ENCODE results near the gene C6orf47.
"Not testable (repeated sequence)": the region's sequence is repeated elsewhere in the genome, so short reads cannot be mapped to it uniquely, and the experiment has no call there.

Gene C6orf47

DNA sequence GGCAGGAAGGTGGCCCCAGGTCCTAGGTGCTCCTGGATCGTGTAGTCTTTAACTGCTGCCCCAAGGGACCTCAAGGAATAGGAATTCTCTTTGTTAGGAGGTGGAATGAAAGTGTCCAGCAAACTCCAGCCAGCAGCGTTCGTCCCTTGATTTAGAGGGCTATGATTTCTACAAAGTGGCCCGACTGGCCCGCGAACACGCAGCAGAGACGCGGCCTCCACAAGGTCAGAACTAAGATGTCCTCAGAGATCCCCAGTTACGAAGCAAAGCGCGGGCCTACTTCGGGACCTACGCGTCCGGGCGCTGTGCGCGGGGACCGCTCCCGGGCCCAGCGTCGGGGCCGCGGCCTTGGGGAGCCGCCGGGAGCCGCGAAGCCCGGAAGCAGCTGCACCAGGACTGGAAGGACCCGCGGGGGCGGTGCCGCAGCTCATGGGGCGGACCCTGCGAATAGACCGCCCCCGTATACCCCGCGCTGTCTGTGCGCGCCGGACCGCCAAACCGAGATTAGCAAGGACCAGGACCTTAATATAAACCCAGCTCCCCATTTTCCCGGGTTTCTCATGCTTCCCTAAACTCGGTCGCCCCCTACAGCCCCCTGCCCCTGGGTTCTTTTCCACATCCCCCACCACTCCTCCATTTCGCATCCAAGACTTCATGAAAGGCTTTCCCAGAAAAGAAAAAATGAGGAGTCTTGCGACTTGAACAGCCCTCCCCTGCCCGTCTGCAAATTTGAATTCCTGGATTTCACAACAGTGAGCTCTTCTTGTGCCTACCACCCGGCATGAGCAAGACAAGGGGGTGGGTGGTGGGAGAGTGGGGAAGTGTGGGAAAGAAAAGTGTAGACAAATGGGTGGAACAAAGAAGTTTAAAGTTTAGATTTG lies at the start of gene C6orf47:
C6orf47 (minus strand) TSS at position 398 of the 881 bp plus-strand sequence. CDS start 831 bp downstream, outside the sequence.
- DNase-seq = peak; percentile 61 to 67

GRCh38 chr6:31709157-31709556 lies 48.6 kb upstream of the C6orf47 start:
- not testable (repeated sequence) for DNase-seq

DNA sequence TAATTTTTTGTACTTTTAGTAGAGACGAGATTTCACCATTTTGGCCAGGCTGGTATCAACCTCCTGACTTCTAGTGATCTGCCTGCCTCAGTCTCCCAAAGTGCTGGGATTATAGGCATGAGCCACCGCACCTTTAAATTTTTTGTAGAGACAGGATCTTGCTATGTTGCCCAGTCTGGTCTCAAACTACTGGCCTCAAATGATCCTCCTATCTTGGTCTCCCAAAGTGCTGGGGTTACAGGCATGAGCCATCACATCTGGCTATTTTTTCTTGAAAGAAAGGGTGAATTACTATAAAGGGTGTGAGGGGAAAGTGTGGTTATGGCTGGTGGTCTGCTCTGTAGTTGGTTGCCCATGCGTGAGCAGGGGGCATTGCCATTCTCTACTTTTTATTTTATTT lies 47.6 kb upstream of the C6orf47 start:
- no peak for DNase-seq

DNA sequence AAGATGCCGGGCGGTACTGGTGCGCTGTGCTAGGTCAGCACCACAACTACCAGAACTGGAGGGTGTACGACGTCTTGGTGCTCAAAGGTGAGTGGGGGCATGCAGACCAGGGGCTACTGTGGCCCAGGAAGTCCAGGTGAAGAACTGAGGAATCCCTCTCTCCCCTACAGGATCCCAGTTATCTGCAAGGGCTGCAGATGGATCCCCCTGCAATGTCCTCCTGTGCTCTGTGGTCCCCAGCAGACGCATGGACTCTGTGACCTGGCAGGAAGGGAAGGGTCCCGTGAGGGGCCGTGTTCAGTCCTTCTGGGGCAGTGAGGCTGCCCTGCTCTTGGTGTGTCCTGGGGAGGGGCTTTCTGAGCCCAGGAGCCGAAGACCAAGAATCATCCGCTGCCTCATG lies 47.1 kb upstream of the C6orf47 start:
- no peak for DNase-seq

DNA sequence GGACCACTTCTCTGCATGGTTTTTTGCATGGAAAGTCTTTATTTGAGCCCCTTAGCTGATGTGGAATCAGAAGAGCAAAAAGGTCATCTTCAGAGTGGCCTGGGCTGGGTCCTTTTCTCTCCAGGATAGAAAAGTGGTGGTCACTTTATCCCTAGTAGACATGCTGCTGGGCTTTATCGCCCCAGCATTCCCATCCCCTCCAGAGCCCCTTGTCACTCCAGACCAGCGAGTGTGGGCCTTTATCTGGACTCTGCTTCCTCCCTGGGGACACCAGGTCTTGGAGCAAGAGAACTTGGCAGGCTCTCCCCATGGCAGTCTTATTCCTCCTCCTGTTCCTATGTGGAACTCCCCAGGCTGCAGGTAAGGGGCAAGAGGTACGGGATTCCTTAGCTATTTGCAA lies 46.0 kb upstream of the C6orf47 start, which contains the start of gene LY6G6F:
LY6G6F (plus strand) TSS at position 268 of the 400 bp plus-strand sequence; CDS start at position 309, 41 bp downstream.
- DNase-seq = no peak

DNA sequence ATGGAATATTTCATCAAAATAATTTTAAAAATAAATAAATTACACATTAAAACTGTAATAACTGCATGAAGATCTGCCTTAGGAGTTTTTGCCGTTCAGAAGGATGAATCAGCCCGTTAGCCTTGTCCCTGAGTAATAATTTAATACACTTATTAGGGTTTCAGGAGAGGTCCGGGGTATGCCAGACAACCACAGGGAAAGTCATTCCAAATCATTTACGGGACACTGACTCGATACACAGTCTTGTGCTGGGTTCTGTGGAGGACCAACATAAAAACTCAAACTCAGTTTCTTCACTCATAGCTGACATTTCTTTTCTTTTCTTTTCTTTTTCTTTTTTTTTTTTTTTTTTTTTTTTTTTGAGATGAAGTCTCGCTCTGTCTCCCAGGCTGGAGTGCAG lies 45.4 kb upstream of the C6orf47 start:
- no peak for DNase-seq

GRCh38 chr6:31702819-31703716 lies 42.5 kb upstream of the C6orf47 start, which contains the start of gene ABHD16A:
ABHD16A (minus strand) TSS chr6:31703324; CDS start chr6:31703281, 43 bp downstream.
- DNase-seq = peak; percentile 99

GRCh38 chr6:31702405-31702818 lies 41.8 kb upstream of the C6orf47 start:
- peak in 1 of 2 experiments; percentile 70 for DNase-seq

DNA sequence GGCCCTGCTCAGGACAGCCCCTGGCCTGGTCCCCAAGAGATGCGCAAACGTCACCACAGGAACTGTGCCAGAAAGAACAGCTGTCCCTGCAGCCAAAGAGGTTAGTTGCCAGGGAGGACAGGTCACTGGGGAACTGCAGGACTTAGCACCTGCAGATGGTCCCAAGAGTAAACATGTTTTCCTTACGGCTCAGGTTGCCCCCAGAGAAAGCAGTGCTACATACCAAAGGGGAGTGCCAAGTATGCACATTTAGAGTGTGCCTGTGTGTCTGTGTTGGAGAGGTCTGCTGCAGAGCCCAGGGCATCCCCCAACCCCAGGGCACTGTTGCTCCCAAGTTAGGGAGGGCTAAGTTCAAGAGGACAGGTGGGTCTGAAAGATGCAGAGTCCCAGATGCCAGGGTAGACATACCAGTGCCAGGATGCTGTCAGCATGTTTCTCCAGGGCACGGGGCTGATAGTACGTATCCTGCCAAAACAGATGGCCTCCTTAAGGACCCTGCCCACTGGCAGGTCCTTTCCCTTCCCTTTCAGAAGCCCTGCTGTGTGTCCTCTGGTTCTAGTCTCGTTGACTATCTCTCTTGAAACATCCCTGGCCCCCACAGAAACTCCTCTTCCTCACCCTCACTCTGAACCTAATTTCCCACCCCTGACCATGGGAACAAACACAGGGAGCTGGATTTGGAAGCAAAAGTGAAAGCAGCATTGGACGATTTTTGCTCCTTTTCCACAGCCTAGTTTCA lies 41.3 kb upstream of the C6orf47 start:
- no peak for DNase-seq

DNA sequence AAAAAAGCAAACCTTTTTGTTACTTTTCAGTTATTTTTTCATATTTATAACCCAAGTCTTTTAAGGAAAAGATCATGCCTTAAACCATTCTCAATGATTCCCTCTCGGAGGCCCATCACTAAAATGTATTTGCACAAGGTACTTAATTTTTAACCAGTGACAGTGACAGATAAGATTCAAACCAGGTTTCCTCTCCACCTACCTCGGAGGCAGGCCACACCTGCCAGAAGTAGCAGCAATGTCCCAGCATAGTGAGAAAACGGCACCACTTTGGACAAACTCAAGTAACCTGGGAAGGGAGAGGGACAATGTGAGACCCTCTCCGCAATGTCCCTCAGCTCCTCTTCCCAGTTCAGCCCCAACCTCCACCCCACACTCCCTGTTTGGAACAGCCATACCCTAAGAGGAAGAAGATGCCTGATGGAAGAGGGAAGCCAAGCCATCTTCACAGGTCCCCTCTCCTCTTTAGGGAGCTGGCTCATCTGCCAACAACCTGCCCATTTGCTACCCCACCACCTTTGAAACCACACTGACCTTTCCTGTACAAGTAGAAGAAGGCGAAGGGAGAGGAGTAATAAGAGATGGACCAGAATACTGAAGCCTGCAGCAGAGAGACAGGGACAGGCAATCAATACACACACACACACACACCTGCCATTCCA lies 40.3 kb upstream of the C6orf47 start:
- no peak for DNase-seq

DNA sequence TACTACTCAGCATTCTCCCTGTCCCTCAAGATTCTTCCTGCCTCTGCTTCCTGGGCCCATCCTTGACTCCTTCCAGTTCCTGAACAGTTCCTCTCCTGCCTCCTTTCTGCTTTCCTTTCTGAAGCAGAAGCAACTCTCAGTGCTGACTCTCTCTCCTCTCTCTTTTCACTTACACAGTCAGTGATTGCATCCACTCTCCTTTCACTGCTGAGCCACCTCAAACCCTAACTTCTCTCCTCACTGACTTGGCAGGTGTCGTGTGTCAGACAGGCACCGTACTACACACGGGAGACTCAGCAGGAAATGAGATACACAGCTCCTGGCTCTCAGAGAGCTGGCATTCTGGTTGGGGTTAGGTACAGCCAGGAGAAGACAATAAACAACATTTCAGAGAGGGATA lies 37.0 kb upstream of the C6orf47 start:
- DNase-seq = no peak

- DNase-seq = no peak
These were observed 33.0 kb upstream of the C6orf47 start for GRCh38 chr6:31693535-31693934.

DNA sequence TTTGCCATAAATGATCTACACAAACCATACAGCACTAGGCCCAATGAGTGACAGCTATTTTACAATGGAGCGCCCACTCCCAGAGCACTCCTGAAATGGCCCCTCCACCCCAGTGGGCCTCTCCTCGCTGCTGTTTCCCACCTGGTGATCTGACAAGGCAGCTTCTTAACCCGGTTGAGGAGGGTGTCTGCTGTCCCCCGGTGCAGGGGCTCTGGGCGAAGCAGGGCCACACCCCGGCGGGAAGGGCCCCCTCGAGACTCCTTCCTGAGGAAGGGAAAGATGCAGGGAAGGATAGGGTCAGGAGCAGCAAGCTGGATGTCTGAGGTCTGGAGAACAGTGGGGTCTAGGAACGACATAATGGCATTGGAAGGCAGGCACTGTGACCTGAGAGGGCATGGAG lies 32.3 kb upstream of the C6orf47 start:
- DNase-seq = no peak

GRCh38 chr6:31692353-31692752 lies 31.8 kb upstream of the C6orf47 start:
- no peak for DNase-seq

DNA sequence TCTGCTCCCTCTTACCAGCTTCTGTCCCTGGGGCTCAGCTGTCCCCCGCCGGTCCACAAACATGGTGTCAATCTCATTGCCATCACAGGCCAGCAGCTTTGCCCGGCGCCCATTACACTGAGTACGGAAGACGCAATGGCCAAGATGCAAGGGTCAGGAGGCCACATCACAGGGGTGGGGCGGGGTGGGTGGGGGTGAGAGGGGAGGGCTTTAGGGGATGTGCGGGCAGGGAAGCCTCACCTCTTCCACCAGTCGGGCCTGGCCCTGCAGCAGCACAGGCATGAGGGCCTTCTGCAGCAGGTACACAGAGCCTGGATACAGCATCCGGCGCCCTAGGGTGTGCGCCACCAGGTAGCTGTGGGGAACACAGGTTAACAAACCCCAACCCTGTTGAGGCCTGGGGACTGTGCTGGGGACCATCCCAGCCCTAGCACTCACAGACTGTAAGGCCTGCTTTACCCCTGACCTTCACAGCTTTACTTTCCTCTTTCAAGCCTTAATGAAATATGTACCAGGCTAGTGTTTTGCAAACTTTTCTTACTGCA lies 31.1 kb upstream of the C6orf47 start:
- no peak for DNase-seq

GRCh38 chr6:31691078-31691463 lies 30.5 kb upstream of the C6orf47 start:
- DNase-seq = no peak

GRCh38 chr6:31690231-31691077 lies 29.9 kb upstream of the C6orf47 start:
- DNase-seq = no peak

- no peak for DNase-seq
These were observed 28.9 kb upstream of the C6orf47 start for GRCh38 chr6:31689249-31690110.

- DNase-seq = no peak
These were observed 27.5 kb upstream of the C6orf47 start for GRCh38 chr6:31687860-31688693.
